GM12872 (cell line): Measurements from ENCODE around the gene PLD1.

Source experiments
- TF ChIP-seq, protein P1 (sequence below): IDR thresholded peaks from 3 replicates; pipeline ENCODE4 v1.5.1; 2011; ENCODE audit warnings: low read depth, mild to moderate bottlenecking, low read length, moderate library complexity; ENCODE audit not compliant: insufficient read depth

The PLD1 gene

GRCh38 chr3:171828902-171829770, 18.9 kb upstream of the PLD1 start:
- TF ChIP-seq, protein P1, sequence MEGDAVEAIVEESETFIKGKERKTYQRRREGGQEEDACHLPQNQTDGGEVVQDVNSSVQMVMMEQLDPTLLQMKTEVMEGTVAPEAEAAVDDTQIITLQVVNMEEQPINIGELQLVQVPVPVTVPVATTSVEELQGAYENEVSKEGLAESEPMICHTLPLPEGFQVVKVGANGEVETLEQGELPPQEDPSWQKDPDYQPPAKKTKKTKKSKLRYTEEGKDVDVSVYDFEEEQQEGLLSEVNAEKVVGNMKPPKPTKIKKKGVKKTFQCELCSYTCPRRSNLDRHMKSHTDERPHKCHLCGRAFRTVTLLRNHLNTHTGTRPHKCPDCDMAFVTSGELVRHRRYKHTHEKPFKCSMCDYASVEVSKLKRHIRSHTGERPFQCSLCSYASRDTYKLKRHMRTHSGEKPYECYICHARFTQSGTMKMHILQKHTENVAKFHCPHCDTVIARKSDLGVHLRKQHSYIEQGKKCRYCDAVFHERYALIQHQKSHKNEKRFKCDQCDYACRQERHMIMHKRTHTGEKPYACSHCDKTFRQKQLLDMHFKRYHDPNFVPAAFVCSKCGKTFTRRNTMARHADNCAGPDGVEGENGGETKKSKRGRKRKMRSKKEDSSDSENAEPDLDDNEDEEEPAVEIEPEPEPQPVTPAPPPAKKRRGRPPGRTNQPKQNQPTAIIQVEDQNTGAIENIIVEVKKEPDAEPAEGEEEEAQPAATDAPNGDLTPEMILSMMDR, result no peak

DNA sequence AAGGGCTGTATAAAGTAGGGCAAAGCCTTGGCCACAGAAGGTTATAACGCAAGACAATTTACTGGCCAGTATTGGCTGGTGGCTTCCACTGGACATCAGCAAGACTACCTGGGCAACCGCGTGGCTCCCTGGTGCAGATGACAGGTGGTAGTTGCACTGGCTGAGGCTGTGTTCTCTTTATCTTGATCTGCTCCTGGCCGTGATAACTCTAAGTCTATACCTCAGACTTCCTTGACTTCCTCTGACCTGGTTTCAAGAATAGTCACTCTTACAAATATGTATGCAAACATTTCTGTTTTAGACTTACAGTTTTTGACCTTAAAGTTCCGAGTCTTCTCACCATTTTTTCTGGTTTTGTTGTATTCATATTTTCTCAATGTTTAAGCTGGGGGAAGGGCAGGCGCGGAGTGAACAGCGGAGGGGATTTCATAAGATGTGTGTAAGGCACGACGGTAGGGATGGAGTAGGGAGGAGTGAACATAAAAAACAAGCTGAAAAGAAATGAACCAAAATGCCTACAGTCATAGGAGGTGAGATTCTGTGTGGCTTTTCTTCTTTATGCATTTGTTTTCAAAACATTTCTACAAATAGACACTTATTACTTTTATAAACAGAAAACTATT, 17.7 kb upstream of the PLD1 start:
- TF ChIP-seq, protein P1, result no peak

DNA sequence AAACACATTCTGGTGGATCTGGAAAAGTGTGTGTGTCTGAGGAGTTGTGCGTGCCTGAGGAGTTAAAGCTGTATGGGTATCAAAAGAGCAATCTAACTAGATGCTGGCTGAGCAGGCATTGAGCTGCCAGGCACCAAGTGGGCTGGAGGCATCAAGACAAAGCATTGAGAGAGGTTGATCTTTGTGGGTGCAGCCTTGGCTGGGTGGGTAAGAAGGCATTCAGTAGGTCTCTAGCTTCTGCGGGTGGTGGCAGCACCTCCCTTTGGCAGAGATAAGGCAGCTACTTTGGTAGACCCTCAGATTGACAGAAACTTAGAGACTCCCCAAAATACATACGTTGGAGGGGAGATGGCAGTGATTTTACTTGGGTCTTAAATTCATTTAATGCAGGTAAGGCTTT, 17.1 kb upstream of the PLD1 start:
- TF ChIP-seq, protein P1, result no peak

GRCh38 chr3:171825222-171825828, 15.0 kb upstream of the PLD1 start:
- TF ChIP-seq, protein P1, result no peak

GRCh38 chr3:171824824-171825221, 14.5 kb upstream of the PLD1 start:
- TF ChIP-seq, protein P1, result no peak

- TF ChIP-seq, protein P1, result no peak
Measured at GRCh38 chr3:171824116-171824515, 13.8 kb upstream of the PLD1 start.

DNA sequence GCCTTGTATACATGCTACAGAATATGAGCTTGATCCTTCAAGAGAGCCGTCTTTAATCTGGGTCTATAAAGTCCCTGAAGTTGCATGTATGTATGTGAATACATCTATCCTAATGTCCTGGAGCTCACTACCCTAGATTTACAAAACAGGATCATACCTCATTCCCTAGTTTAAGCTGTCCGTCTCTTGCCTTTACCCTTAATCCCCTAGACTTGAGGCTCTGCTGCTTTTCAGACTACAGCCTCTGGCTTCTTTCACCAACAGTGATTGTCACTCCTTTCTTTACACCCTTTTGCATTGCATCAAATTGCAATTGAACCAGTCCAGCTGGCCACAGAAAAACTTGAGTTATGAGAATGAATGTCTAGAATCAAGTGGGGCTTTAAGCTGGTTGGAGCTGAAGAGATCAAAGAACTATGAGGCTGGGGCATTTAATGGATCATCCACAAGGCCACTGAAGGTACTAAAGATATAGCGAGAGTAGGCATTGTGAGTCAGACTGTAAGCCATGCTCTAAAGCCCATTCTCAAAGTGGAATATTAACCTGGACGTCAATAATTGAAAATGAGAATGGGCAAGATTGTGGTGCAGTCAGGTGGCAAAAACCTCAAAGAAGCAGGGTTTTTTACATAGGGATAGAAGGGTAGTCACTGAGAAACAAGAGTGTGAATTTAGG, 12.3 kb upstream of the PLD1 start:
- TF ChIP-seq, protein P1, result no peak
